Endothelial cell of hepatic sinusoid (primary cell): ENCODE results near the gene KDM3A.

Experiments
- in situ Hi-C: cut with HindIII; loops from 2 replicates; pipeline ENCODE4 v1.10.0; 2017; ENCODE audit warnings: low sequenced_read_pairs

The KDM3A gene

DNA sequence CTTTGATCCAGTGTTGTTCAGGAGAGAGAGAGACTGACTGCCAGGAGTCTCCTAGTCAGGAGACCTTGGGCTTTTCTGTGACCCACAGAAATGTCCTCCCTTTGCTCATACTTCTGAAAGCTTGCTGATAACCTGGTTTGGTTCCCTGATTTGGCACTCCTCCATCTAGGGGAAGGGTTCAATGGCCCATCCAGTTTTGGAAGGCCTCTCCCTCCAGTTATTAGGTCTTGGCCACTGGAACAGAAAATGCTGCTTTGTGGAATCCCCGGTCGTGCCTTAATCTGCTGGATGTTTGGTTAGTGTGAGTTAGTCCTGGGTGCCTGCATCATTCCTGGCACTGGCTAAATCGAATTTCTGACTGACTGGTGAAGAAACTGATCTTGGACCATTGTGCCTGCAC, 35.7 kb downstream of the KDM3A start:
- in situ Hi-C loops, result no loop called here

GRCh38 chr2:86477349-86477748, 36.2 kb downstream of the KDM3A start:
- in situ Hi-C loops, result no loop called here

DNA sequence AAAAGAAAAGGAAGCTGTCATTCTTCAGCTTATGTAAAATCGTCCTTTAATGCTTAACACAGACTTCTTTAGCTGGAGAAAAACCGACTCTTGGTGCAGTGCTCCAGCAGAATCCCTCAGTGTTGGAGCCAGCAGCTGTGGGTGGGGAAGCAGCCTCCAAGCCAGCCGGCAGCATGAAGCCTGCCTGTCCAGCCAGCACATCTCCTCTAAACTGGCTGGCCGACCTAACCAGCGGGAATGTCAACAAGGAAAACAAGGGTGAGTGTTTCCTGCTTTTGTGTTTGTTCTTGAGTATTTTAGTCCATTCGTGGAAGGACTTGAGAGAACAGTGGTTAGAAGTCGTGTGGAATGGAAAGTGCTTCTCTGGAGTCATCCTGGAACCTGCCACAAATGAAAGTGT, 38.9 kb downstream of the KDM3A start:
- in situ Hi-C loops, result no loop called here

DNA sequence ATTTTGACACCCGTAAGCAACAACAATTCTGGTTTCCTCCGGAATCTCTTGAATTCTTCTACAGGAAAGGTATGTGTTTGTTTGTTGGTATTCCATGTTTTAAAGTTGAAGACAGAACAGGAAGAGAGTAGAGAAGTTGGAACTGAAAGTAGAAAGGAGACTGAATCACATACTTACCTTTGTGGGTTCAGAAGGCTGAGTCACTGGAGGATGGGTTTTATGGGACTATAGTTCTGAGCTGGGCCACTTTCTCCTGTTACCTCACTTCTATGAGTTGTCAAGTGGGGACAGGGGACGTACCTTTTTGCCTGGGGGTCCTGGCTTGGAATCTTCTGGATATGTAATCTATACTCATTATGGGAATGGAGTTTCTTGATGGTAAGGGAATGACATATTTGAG, 40.9 kb downstream of the KDM3A start:
- in situ Hi-C loops, result no loop called here

DNA sequence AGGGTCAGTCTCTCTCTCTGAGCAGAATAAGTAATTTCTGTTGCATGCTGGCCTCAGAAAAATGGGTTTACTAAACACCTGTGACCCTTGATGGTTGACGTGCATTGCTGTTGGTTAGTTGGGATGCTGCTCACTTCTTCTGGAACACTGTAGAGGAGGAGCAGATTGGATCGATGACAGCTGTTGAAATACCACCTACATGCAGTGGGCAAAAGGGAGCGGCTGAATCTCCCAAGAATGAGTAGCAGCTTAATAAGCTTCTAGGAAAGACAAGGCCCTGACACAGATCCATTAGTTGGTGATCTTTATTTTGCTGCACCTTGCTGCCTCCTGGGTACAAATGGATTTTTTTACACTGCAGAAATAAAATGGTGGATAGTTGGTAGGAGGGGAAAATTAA, 43.2 kb downstream of the KDM3A start:
- in situ Hi-C loops, result no loop called here

DNA sequence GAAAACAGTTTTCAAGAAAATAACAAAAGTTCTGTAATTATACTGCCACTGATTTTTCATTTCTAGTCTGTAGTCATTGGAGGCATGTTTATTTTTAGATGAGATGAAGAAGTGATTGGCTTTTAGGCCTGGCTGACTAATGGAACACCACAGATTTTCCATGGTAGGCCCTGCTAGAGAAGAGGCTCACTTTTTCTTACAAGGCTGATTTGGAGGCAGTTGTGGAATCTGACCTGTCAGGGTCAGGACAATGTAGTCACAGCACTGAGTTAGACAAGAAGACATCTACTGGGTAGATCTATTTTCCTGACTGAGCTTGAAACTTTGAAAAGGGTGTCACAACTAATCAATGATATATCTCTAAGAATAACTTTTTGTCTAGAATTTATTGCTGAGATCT, 43.9 kb downstream of the KDM3A start:
- in situ Hi-C loops, result no loop called here

DNA sequence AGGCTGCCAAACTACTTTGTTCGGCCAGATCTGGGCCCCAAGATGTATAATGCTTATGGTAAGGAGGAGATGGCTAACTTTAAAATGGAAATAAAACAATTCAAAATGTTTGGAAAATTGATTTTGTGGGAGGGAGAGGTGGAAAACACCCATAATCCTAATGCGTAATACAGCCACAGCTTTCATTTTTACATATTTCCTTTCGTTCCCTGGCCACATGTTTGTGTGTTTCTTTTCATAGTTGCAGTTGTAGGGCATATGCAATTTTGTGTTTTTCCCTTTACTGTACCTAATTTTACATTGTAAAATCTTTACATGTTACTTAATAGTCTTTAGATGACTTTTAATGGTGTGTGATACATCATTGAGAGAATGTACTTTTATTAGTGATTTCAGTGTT, 44.6 kb downstream of the KDM3A start:
- in situ Hi-C loops, result no loop called here

GRCh38 chr2:86487062-86487461, 45.9 kb downstream of the KDM3A start:
- in situ Hi-C loops, result no loop called here

GRCh38 chr2:86488561-86489250, 47.5 kb downstream of the KDM3A start:
- in situ Hi-C loops, result no loop called here

- in situ Hi-C loops, result no loop called here
Observed at GRCh38 chr2:86489542-86489941, 48.4 kb downstream of the KDM3A start.

GRCh38 chr2:86490245-86490644, 49.1 kb downstream of the KDM3A start:
- in situ Hi-C loops, result loop anchor here (5.0 kb wide), 1 partner anchor 37 kb away; no protein-coding TSS in a partner anchor

DNA sequence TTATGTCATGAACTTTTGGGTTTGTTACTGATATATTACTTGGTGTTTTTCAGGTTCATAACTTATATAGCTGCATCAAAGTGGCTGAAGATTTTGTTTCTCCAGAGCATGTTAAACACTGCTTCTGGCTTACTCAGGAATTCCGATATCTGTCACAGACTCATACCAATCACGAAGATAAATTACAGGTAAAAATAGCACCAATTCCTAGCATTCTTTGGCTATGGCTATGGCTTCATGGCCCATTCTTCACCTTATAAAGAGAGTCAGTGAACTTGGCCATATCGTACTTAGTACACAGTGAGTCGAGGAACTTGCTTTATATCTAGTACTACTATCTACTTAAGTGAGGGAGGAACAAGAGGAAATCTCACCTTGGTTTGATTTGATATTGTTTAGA, 49.9 kb downstream of the KDM3A start:
- in situ Hi-C loops, result loop anchor here (5.0 kb wide), 1 partner anchor 36 kb away; no protein-coding TSS in a partner anchor

DNA sequence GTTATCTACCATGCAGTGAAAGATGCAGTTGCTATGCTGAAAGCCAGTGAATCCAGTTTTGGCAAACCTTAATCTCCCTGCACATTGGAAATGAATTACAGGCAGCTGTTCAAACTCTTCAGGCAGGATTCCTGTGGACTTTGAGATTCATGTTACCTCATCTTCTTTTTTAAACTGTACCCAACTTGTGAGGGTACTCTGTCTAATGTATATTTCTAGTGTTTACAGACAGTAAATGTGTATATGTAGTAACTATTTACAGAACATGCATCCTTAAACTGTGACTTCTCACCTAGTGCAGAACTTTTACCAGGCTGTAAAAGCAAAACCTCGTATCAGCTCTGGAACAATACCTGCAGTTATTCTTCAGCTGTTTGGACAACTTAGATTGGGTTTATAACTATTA, 50.9 kb downstream of the KDM3A start:
- in situ Hi-C loops, result loop anchor here (5.0 kb wide), 1 partner anchor 35 kb away; no protein-coding TSS in a partner anchor

- in situ Hi-C loops, result loop anchor here (5.0 kb wide), 2 partner anchors 94 to 96 kb away; no protein-coding TSS in a partner anchor
Observed at GRCh38 chr2:86496391-86496790, 55.2 kb downstream of the KDM3A start.

- in situ Hi-C loops, result loop anchor here (5.0 kb wide), 2 partner anchors 94 to 96 kb away; no protein-coding TSS in a partner anchor
Observed at GRCh38 chr2:86498468-86499260, 57.5 kb downstream of the KDM3A start.

- in situ Hi-C loops, result loop anchor here (5.0 kb wide), 2 partner anchors 93 to 97 kb away; no protein-coding TSS in a partner anchor
Observed at GRCh38 chr2:86499326-86499725, 58.2 kb downstream of the KDM3A start.

- in situ Hi-C loops, result no loop called here
Observed at GRCh38 chr2:86500325-86501083, 59.3 kb downstream of the KDM3A start.

DNA sequence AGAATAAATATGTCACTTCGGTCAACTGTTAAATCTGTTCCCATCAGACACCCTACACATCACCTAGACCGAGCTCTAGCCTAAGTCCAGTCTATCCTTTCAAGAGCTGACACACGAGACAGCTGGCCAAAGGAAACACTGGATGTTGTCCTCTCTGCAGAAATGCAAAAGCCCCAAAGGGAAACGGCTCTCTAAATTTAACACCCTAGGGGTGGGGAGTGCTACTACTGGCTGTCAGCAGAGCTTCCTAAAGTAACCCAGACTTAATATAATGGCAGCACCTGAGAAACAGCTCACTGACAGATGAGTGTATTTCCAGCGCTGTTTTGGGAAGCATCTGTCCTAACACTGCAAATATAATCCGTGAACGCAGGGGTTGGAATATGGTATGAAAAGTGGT, 66.4 kb downstream of the KDM3A start:
- in situ Hi-C loops, result no loop called here

GRCh38 chr2:86510436-86510933, 69.3 kb downstream of the KDM3A start:
- in situ Hi-C loops, result no loop called here

- in situ Hi-C loops, result no loop called here
Observed at GRCh38 chr2:86512034-86512433, 70.9 kb downstream of the KDM3A start.

DNA sequence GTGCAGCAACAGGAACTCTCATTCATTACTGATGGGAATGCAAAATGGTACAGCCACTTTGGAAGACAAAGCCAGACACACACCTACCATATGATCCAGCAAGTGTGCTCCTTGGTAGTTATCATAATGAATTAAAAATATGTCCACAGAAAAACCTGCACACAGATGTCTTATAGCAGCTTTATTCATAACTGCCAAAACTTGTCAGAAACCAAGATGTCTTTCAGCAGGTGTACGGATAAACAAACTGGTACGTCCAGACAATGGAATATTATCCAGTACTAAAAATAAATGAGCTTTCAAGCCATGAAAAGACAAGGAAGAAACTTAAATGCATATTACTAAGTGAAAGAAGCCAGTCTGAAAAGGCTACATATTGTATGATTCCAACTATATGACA, 71.7 kb downstream of the KDM3A start:
- in situ Hi-C loops, result no loop called here
